CD4-positive, alpha-beta T cell treated with Interleukin-6 at 100 ng/mL for 8 hours (primary cell): Measurements from ENCODE around the gene AKAP14.
A peak's percentile ranks its signal among the peaks of the same experiment; 100 is the strongest.
"Not testable (repeated sequence)": the region's sequence is repeated elsewhere in the genome, so short reads cannot be mapped to it uniquely, and the experiment has no call there.

Experiments used
- DNase-seq: peaks from one replicate; pipeline ENCODE4 v3.0.0-alpha.2; 2020; ENCODE audit warnings: mixed read lengths, low spot score

The AKAP14 gene

GRCh38 chrX:119895843-119896326 is at the start of gene AKAP14:
TSS of gene AKAP14 (plus strand) at chrX:119895893. CDS start at chrX:119903224, 7,331 bp downstream.
- DNase-seq = no peak

- peak; percentile 95 for DNase-seq
These were observed 43.0 kb upstream of the AKAP14 start, which contains the start of gene UPF3B for GRCh38 chrX:119852382-119853353. TSS of gene UPF3B (minus strand) at chrX:119852963. CDS start at chrX:119852928, 35 bp downstream.

GRCh38 chrX:119853444-119853843 is 42.2 kb upstream of the AKAP14 start:
- no peak for DNase-seq

- DNase-seq = peak; percentile 10
These were observed 25.0 kb upstream of the AKAP14 start for GRCh38 chrX:119870626-119871131.

- no peak for DNase-seq
These were observed 24.5 kb upstream of the AKAP14 start for GRCh38 chrX:119871245-119871598.

GRCh38 chrX:119871599-119872395 is 23.9 kb upstream of the AKAP14 start, which contains the start of the genes NDUFA1 and RNF113A:
TSS of gene NDUFA1 (plus strand) at chrX:119871832. CDS start at chrX:119871912, 80 bp downstream.
TSS of gene RNF113A (minus strand) at chrX:119871733. CDS start at chrX:119871613, 120 bp downstream.
- DNase-seq = peak; percentile 84

- no peak for DNase-seq
These were observed 17.0 kb upstream of the AKAP14 start for GRCh38 chrX:119878740-119879139.

- no peak for DNase-seq
These were observed 15.6 kb upstream of the AKAP14 start for GRCh38 chrX:119880076-119880475.

- DNase-seq = peak; percentile 30
These were observed 14.9 kb upstream of the AKAP14 start for GRCh38 chrX:119880552-119881437.

- peak; percentile 30 for DNase-seq
These were observed 9.9 kb upstream of the AKAP14 start for GRCh38 chrX:119885554-119886428.

GRCh38 chrX:119887721-119888425 is 7.8 kb upstream of the AKAP14 start:
- DNase-seq = peak; percentile 58

GRCh38 chrX:119890626-119891025 is 5.1 kb upstream of the AKAP14 start:
- DNase-seq = not testable (repeated sequence)

- DNase-seq = not testable (repeated sequence)
These were observed 3.6 kb upstream of the AKAP14 start for GRCh38 chrX:119891961-119892692.

GRCh38 chrX:119899125-119899524 is 3.4 kb downstream of the AKAP14 start:
- DNase-seq = no peak

GRCh38 chrX:119900976-119901375 is 5.3 kb downstream of the AKAP14 start:
- DNase-seq = no peak

GRCh38 chrX:119916310-119916709 is 20.6 kb downstream of the AKAP14 start:
- DNase-seq = no peak

- DNase-seq = no peak
These were observed 22.2 kb downstream of the AKAP14 start for GRCh38 chrX:119917877-119918276.

- no peak for DNase-seq
These were observed 24.3 kb downstream of the AKAP14 start for GRCh38 chrX:119919835-119920585.
